Measurements from ENCODE around the gene HNRNPLL. TPM values are rescaled to one million over a fixed set of nuclear protein-coding genes. Genes with fewer than 3 reads are reported as not detected.

HNRNPLL gene
- total RNA-seq, 1 experiment from 2014 or later = 43.2 TPM

DNA sequence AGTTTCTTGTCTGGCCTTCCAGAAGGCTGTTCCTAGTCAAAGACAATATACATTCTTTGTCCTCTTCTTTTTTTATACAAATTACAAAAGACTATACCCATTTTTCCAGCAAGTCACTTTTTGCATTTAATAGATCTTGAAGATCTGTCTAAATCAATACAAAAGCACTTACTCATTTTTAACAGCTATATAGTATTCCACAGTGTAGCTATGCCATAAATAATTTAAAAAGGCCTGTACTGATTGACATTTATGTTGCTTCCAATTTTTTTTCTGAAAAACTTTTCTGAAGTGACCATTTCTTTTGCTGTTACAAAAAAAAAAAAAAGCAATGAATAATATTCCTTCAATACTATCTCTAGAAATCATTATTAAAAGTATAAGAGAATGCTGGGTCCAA is 30.3 kb upstream of the HNRNPLL start:
- no peaks in the 10 kb centered on the region for H3K9me2 ChIP-seq (ENCODE audit: insufficient read depth)
- no peaks in the 10 kb centered on the region for H3K79me2 ChIP-seq (ENCODE audit: insufficient read depth, low read length)
- ATAC-seq (no peak), DNase-seq (ENCODE audit: low read depth, low spot score) (no peak)
- intact Hi-C loops (cut with micrococcal nuclease) = no loop called here
- H3K27ac ChIP-seq (ENCODE audit: low read depth, low read length) = no peak overlapping the region
- no peak overlapping the region for H3K4me2 ChIP-seq (ENCODE audit: low read length)
- H2AFZ ChIP-seq (ENCODE audit: low read depth, low read length, poor library complexity, severe bottlenecking) = no peak overlapping the region
- no peaks in the 10 kb centered on the region for H4K20me1 ChIP-seq (ENCODE audit: insufficient read depth)
- no peak overlapping the region for H3K9ac ChIP-seq (ENCODE audit: low read length)
- TF ChIP-seq ZFX (IDR thresholded peaks at IDR 0.05) = no peak
- no peak for TF ChIP-seq ATF3 (IDR thresholded peaks at IDR 0.05)
- no peak for TF ChIP-seq SP1 (IDR thresholded peaks at IDR 0.05; ENCODE audit: low read depth)
- no peak for TF ChIP-seq TCF7L2 (IDR thresholded peaks at IDR 0.05; ENCODE audit: borderline replicate concordance, extremely low read depth, insufficient read depth, insufficient read length)
- TF ChIP-seq EZH2 (IDR thresholded peaks at IDR 0.05) = no peak
- TF ChIP-seq CBX3 (IDR thresholded peaks at IDR 0.05; ENCODE audit: low read depth) = no peak
- TF ChIP-seq ZNF274 (IDR thresholded peaks at IDR 0.05; ENCODE audit: low read depth, low read length) = no peak
- no peak for TF ChIP-seq POLR2A (IDR thresholded peaks at IDR 0.05; ENCODE audit: borderline replicate concordance, extremely low read depth, insufficient read depth, insufficient read length)
- no peak for TF ChIP-seq FOSL1 (IDR thresholded peaks at IDR 0.05; ENCODE audit: low read depth)
- no peak for TF ChIP-seq EZH2phosphoT487 (IDR thresholded peaks at IDR 0.05; ENCODE audit: borderline replicate concordance)
- no peak for TF ChIP-seq SIN3A (IDR thresholded peaks at IDR 0.05; ENCODE audit: low read depth)
- no peak for TF ChIP-seq JUND (IDR thresholded peaks at IDR 0.05)
- TF ChIP-seq RAD21 (IDR thresholded peaks at IDR 0.05; ENCODE audit: low read depth) = no peak
- TF ChIP-seq SRF (IDR thresholded peaks at IDR 0.05; ENCODE audit: low read depth) = no peak
- H3K27me3 ChIP-seq (ENCODE audit: insufficient read depth, low read length) = no peaks in the 10 kb centered on the region
- no TSS peak for BruUV-seq (replicated peaks)
- H3K4me3 ChIP-seq (replicated peaks in 1 of 2; ENCODE audit: low read depth in 1 of 2, low read length in 2 of 2) = no peak overlapping the region
- H3K36me3 ChIP-seq (ENCODE audit: control insufficient read depth in 1 of 2, insufficient read depth in 2 of 2, low read length in 2 of 2) = no peaks in the 10 kb centered on the region
- POLR2A ChIA-PET = no interaction called here
- no peaks in the 10 kb centered on the region for H3K9me3 ChIP-seq (ENCODE audit: control insufficient read depth in 1 of 2, insufficient read depth in 1 of 2, low read depth in 1 of 2, low read length in 2 of 2)
- CTCF ChIA-PET = no interaction called here
- H3K4me1 ChIP-seq (ENCODE audit: control insufficient read depth in 1 of 2, insufficient read depth in 2 of 2, low read length in 2 of 2) = no peaks in the 10 kb centered on the region
- RAD21 ChIA-PET (ENCODE audit: low non-redundant PET in 1 of 2, low total read pairs in 2 of 2, uncharacterized antibody in 2 of 2, unreplicated experiment in 2 of 2) = no interaction called here

GRCh38 chr2:38631976-38632375 is 29.2 kb upstream of the HNRNPLL start:
- Histone ChIP-seq H3K27me3 (ENCODE audit: insufficient read depth, low read length) (no peaks in the 10 kb centered on the region), H2AFZ (ENCODE audit: low read depth, low read length, poor library complexity, severe bottlenecking) (no peak overlapping the region), H3K9ac (ENCODE audit: low read length) (no peak overlapping the region), H4K20me1 (ENCODE audit: insufficient read depth) (no peaks in the 10 kb centered on the region), H3K27ac (ENCODE audit: low read depth, low read length) (no peak overlapping the region), H3K4me3 (replicated peaks in 1 of 2; ENCODE audit: low read depth in 1 of 2, low read length in 2 of 2) (no peak overlapping the region), H3K9me2 (ENCODE audit: insufficient read depth) (no peaks in the 10 kb centered on the region), H3K36me3 (ENCODE audit: control insufficient read depth in 1 of 2, insufficient read depth in 2 of 2, low read length in 2 of 2) (no peaks in the 10 kb centered on the region), H3K79me2 (ENCODE audit: insufficient read depth, low read length) (no peaks in the 10 kb centered on the region), H3K9me3 (ENCODE audit: control insufficient read depth in 1 of 2, insufficient read depth in 1 of 2, low read depth in 1 of 2, low read length in 2 of 2) (no peaks in the 10 kb centered on the region), H3K4me1 (ENCODE audit: control insufficient read depth in 1 of 2, insufficient read depth in 2 of 2, low read length in 2 of 2) (no peaks in the 10 kb centered on the region), H3K4me2 (ENCODE audit: low read length) (no peak overlapping the region)
- ATAC-seq (no peak), DNase-seq (ENCODE audit: low read depth, low spot score) (no peak)
- CTCF ChIA-PET = no interaction called here
- intact Hi-C loops (cut with micrococcal nuclease) = no loop called here
- RAD21 ChIA-PET (ENCODE audit: low non-redundant PET in 1 of 2, low total read pairs in 2 of 2, uncharacterized antibody in 2 of 2, unreplicated experiment in 2 of 2) = no interaction called here
- BruUV-seq (replicated peaks) = no TSS peak
- POLR2A ChIA-PET = no interaction called here
- TF ChIP-seq ZFX (IDR thresholded peaks at IDR 0.05) (no peak), YY1 (IDR thresholded peaks at IDR 0.05; ENCODE audit: extremely low read depth, insufficient replicate concordance, low read depth, low read length) (no peak), TCF7L2 (IDR thresholded peaks at IDR 0.05; ENCODE audit: borderline replicate concordance, extremely low read depth, insufficient read depth, insufficient read length) (no peak), EZH2 (IDR thresholded peaks at IDR 0.05) (no peak), REST (IDR thresholded peaks at IDR 0.05; ENCODE audit: low read depth) (no peak), JUND (IDR thresholded peaks at IDR 0.05) (no peak)
- TF ChIP-seq, protein P1, sequence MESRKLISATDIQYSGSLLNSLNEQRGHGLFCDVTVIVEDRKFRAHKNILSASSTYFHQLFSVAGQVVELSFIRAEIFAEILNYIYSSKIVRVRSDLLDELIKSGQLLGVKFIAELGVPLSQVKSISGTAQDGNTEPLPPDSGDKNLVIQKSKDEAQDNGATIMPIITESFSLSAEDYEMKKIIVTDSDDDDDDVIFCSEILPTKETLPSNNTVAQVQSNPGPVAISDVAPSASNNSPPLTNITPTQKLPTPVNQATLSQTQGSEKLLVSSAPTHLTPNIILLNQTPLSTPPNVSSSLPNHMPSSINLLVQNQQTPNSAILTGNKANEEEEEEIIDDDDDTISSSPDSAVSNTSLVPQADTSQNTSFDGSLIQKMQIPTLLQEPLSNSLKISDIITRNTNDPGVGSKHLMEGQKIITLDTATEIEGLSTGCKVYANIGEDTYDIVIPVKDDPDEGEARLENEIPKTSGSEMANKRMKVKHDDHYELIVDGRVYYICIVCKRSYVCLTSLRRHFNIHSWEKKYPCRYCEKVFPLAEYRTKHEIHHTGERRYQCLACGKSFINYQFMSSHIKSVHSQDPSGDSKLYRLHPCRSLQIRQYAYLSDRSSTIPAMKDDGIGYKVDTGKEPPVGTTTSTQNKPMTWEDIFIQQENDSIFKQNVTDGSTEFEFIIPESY (IDR thresholded peaks at IDR 0.05; ENCODE audit: extremely low read depth, insufficient replicate concordance, low read length) = no peak
